Activated T-cell treated with anti-CD3 and anti-CD28 coated beads for 4 hours (primary cell): ENCODE data around the gene GRB10.

Experiments
- DNase-seq: peaks from one replicate; pipeline ENCODE4 v3.0.0-alpha.2; 2020

The GRB10 gene

DNA sequence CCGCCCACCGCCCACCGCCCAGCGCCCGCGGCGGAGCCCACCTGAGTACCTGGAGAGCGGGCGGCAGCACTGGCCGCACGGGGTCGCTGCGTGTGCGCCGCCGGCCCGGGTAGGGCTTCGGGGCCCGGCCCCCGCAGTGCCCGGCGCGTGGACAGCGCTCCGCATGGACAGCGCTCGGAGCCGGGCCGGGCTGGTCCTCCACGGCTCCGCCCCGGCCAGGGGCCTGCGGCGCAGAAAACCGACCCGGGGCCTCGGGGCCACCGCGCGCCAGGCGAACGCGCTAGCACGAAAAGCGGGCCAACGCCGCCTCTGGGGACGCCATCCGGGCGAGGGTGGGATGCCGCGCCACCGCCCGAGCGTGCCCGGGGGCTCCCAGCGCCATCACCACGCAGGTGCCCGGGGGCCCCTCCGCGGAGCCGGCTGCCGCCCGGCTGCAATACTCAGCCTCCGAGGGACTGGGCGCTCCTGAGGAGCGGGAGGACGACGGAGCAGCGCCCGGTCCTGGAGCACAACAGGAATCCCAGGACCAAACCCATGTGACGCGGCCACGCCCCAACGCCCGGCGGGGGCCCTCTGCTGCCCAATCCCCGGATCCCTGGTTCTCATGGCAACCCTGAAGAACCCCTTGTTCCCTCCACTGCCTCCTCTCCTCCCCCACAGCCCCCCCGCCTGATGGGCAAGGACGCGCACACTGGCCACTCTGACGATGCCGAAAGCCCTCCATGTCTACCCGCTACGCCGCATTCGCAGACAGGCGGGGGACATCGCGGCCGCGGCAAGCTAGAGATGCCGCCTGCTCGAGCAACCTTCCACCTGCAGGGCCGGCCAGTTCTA lies at the start of gene GRB10:
Gene GRB10, minus strand, starts transcription at position 522 of the 834 bp plus-strand sequence. CDS start 50,574 bp downstream, outside the sequence.
- DNase-seq: no peak

DNA sequence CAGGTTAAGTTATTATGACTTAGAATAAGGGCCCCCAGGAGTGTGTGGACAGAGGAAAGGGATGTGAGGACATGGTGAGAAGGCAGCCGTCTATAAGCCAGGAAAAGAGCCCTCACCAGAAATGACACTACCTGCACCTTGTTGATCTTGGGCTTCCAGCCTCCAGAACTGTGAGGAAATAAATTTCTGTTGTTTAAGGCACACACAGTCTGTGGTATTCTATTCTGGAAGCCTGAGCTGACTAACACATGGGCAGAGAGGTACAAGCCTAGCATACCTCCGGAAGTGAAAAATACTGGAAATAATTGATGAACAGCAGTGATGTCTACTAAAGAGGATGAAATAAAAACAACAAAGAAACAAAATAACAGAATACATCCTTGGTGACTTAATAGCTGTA lies 46.1 kb upstream of the GRB10 start:
- no peak for DNase-seq

DNA sequence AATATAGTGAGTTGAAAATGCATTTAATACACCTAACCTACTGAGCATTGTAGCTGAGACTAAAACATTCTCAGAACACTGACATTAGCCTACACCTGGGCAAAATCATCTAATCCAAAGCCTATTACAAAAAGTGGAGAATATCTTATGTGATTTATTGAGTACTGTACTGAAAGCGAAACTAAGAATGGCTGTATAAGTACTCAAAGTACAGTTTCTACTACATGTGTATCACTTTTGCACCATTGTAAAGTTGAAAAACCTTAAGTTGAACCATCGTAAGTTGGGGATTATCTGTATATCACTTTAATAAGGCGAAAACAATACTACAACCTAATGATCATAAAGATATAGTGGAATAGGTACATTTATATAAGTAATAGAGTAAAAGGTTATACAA lies 45.4 kb upstream of the GRB10 start:
- DNase-seq: no peak

DNA sequence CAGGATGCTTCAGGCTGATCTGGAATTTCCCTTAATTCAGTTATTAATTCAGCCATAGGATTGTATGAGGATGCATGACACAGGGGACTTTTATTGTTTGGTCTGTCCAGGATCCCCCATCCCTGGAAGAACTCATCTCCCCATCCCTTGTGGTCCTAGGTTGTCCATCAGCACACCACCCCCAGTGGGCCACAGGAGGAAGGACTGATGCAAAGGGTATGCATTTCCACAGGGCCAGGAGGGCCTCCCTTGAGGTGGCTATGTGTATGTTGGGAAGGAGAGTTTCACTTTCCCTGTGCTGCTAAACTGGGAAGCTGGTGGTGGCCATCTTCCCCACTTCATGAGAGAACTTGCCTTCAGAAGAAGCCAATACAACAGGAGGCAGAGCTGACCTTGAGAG lies 44.6 kb upstream of the GRB10 start:
- DNase-seq: no peak

DNA sequence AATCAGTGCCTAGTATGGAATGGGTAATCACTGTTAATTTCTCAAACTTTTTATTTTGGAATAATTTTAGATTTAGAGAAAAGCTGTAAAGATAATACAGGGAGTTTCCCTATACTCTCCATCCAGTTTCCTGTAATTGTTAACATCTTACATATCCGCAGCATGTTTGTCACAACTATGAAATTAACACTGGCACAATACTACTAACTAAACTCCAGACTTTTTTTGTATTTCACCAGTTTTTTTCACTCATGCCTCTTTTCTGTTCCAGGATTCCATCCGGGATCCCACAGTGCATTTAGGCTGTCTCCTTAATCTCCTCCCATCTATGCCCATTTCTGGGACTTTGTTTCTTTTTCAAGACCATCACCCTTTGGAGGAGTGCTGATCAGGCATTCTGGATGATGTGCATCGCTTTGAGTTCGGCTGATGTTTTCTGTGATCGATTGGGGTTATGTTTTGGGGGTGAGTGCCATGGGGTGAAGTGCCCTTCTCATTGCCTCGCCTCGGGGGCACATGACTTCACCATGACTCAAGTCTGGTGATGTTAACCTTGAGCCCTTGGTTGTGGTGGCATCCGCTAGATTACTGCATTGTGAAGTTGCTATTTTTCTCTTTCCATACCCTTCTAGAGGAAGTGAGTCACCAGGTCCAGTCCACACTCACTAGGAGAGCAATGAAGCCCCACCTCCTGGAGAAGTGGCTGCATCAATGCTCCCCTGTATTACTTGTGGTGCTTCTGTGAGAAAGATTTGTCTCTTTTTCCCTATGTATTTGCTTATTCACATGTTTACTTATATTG lies 43.9 kb upstream of the GRB10 start:
- no peak for DNase-seq

DNA sequence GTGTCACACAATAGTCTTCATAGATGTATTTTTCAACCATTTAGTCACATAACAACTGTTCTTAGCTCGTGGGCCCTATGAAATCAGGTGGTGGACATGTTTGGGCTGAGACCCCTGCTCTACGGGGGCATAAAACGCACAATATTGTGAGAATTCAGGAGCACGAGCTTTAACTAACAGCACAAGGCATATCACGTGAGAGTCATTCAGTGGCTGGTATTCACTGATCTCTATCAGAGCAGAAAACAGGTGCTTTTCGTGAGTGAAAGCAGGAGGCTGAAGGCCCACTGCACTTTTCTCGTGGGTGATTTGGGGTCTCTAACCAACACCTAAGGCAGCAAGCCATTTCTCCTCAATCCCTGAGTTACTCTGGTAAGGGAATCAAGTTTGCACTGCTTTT lies 42.8 kb upstream of the GRB10 start:
- no peak for DNase-seq

DNA sequence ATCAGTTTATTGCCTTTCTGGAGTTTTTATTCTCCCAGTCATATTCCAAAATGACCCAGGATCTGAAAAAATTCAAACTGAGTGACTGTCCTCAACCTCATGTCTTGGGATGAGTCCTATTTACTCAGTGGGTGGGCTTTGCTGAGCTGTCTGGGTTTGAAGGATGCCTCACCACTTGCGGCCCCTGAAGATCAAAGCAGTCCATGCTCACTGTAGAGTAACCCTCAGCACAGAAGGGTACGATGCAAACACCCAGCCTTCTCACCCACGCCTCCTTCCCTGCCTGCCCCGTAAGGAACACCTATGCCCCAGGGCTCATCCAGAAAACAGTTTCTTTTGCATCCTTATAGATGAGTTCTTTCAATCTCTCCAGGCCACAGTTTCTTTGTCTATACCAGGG lies 42.2 kb upstream of the GRB10 start:
- DNase-seq: no peak

DNA sequence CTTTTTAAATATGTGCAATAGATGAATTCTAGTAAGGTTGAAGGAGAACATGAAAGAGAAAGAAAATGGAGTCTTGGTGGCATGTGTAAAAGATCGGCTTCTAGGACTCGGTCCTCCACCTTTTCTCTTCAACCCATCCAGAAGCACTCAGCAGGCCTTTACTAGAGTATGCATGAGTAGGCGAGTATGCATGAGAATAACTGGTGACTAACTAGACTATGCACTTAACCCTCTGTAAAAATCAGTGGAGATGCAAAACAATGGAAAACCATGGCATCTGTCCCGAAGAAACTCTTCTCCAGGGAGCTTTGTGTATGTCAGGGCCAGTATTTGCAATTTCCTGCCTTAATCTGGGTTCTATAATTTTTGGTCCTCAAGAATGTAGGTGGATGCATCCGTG lies 40.0 kb upstream of the GRB10 start:
- DNase-seq: no peak

DNA sequence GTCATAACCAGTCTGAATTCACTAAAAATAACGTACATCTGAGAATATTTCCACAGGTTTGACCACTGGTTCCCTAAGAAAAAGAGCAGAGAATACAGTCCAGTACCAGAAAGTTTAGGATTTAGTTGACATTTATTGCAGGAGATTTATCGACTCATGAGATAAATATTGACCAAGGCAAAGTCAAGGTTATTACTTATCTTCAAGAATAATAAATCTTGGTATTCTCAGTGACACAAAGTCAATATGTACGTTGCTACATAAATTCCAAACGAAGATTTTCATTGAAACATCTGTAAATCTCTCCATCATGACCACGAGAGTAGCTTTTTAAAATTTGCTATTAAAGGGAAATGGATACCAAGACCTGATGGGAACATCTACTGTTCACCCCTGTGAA lies 39.4 kb upstream of the GRB10 start:
- no peak for DNase-seq

DNA sequence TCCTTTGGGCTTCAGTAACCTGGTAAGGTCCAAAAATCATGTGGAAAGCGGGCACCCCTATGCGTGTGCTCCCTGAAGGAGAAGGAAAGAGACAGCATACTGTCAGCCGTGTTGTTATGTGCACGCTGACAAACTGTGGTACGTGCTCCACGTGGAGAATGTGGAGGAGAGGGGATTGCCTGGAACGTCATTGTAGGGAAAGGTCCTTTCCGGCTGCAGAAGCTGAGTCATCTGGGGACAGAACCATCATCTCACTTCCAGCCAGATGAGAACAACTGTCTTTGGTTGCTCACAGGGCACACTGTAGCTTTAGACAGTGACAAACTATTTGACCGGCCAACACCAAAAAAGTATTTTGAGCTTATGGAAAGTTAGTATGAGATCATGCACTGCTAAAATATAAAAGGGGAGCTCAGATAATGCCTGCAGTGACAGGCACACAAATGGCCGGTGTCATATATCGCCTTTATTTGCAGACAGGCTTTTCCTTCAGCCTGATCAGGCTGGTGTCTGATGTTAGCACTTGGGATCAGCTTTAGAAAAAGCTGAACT lies 38.8 kb upstream of the GRB10 start:
- DNase-seq: no peak

DNA sequence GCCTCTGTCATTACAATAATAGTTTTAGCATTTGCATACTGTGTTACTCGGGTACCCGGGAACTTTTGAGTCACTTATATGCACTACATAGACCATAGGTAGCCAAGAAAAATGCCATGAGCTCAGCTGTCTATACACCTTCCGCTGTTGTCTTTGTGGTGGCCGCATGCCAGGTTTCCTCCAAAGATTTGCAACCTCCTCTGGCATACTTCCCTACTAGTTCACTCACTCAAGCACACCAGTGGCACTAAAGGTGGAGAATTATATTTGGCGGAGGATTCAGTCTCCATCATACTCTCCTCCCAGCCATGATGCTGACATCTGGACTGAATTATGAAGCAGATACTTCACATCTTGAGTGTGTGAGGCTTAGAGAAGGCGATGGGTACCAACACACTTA lies 35.6 kb upstream of the GRB10 start:
- DNase-seq: no peak

DNA sequence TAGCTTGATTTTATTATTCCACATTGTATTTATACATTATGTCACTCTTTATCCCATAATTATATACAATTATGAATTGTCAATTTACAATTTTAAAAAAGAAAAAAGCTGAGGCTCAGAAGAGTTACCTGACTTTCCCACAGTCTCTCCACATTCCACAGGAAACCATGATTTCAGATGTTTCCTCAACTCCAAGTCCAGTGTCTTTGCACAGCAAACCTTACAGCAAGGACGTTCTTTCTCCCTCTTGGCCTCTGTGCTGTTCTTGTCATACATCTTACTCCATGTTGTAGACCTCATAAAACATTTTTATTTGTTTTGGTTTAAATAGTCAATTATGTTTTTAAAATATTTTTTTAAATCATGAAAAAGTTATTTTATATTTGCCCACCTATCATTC lies 34.9 kb upstream of the GRB10 start:
- no peak for DNase-seq

DNA sequence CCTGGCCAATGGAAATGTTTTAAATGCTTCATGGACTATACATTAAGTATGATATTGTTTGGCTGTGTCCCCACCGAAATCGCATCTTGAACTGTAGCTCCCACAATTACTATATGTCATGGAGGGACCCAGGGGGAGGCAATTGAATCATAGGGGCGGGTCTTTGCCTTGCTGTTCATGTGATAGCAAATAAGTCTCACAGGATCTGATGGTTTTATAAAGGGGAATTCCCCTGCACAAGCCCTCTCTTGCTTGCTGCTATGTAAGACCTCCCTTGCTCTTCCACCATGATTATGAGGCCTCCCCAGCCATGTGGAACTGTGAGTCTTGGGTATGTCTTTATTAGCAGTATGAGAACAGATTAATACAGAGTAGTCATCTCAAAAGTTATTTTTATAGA lies 32.4 kb upstream of the GRB10 start:
- DNase-seq: no peak

DNA sequence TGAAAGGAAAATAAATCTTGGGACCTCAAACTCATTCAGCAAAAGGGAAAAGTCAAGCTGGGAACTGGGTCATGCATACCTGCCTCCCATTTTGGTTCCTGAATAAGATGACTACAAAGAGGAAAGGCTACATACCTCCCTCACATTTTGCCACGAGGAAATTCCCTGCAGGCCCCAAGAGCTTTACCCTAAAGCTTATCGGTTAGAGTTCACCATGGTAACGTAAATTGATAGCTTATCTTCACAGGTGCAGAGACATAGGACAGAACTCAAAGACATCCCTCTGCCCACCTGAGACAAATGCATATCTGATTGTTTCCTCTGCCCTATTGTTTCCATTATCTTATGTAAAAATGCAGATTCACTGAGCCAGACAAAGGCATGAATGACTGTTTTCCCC lies 31.5 kb upstream of the GRB10 start:
- DNase-seq: no peak

DNA sequence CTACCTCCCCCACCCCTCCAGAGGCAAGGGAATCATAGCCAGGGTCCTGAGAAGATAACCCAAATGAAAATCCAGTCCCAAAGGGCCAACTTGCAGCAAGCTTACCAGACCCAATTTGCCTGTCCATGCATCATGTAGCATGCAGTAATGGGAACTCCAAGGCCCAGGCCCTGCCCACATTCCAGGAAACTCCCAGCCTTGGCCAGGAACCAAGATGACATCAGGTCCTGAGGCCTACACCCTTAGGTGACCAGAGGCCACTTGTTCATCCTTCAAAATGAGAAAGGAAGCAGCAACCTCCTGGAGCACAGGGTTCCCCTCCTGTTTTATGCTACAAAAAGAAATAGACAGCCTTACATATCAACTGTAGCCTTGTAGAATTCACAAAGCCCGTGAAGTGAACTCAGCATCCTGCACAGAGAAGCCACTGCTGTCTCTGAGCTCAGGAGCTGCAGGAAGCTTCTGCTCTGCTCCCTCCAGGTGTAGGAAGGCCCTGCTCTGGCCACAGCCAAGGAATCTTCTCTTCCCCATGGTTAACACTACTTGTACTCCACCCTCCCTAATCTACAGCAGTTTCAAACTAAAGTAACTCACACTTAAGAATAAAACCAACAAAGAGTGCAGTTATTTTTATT lies 30.3 kb upstream of the GRB10 start:
- DNase-seq: no peak

DNA sequence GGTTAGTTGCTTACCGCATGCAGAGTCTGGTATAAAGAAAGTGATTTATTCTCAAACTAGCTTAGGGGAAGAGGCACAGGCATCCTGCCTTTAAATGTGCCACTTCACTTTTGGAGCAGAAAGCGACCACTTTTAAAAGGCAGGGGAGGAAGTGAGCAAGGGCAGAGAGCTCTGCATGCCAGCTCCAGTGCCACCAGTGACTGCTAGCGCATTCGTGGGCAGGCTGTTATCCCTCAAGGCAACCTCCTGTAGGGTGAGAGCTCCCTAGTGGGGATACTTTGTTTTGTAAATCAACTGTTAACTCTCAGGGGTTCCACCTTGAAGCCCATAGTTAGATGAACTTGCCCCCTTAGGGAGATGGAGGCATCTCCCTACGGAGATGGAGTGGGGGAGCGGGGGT lies 29.4 kb upstream of the GRB10 start:
- DNase-seq: no peak

DNA sequence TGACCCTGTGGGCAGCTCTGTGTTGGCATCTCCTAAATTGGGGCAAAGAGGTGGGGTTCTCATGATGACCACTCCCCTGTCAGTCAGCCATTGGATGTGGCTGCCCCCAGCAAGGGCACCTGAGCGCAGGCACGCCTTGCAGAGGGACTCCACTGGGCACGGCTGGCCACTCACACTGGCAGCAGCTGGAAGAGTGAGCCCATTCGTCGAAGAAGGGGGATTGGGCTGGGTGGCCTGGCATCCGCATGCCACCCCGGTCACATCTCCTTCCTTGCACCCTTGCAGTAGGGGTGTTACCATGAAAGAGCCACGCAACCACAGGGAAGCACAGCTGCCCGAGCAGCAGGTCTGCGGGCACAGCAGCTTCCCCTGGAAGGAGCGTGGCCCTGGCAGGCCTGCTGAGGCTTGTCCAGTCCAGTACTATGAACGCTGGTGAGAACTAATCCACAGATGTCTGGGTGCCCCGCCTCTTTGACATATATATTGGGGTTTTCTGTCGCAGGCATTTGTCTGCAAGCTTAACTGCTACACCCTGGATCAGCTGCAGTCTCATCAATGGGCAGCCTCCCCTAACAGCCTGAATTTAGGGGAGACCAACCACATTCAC lies 25.7 kb upstream of the GRB10 start:
- no peak for DNase-seq

DNA sequence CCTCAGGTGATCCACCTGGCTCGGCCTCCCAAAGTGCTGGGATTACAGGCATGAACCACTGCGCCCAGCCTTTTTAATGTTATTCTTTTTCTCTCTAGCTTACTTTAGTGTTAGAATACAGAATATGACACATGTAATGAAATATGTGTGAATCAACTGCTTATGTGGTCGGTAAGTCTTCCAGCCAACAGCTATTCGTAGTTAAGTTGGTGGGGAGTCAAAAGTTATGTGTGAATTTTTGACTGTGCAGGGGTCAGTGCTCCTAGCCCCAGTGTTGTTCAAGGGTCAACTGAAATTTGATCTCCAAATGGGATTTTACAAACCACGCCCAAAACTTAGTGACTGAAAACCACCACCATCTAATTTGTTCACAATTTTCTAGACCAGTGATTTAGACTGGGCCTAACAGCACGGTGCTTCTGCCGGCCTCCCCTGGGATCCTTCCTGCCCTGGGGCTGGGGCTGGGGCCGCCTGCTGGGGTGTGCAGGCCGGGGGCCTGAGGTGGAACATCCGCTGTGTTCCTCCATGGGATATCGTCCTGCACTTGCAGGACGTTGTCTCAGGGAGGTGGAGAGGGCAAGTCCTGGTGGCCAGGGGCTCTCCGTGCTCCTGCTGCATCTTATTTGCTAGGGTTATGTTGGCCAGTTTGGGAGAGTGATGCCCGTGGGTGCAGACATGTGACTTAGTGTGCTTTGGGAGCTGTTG lies 24.5 kb upstream of the GRB10 start:
- no peak for DNase-seq

DNA sequence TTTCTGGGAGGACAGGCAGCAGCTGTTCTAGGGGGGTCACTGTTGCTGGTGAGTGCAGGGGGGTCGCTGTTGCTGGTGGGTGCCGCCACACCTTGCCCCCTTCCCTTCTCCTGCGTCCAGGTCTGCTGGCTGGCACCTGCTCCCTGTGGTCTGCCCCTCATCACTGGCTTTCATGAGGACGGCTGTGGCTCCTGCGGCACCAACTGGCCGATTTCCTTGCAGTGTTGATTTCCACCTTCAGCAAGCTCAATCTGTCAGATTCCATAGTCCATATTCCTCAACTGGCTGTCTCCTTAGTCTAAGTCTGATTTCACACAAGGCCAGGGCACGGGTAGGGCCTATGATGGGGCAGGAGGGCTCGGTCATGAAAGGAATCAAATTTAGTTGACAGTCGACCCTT lies 23.4 kb upstream of the GRB10 start:
- DNase-seq: no peak

DNA sequence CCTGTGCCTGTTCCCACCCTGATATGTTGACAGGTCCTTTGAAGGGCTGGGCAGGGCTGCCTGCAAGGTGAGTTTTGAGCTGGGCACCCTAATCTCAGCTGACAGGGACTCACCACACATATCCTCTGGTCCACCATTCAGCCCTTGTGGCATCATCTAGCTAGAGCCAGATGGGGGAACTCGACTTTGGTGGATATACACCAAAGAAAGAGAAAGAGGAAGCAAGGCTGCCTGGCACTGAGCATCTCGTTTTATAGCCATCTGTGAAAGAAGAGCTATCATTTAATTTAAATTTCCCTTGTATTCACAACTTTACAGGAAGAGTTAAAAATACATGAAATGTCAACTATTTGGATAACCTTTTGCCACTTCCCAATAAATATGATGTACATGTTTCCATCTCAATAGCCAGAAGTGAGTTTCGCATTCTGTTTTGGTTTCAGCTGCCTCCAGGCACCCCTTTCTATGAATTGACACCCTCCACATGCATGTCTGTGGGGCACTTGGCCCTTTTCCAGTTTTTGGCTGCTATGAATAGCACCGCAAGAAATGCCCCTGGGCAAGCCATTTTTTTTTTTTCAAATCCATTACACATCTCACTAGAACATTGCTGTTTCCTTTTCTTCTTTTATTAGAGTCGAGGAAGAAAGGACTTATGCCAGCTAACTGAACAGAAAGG lies 22.9 kb upstream of the GRB10 start:
- no peak for DNase-seq

DNA sequence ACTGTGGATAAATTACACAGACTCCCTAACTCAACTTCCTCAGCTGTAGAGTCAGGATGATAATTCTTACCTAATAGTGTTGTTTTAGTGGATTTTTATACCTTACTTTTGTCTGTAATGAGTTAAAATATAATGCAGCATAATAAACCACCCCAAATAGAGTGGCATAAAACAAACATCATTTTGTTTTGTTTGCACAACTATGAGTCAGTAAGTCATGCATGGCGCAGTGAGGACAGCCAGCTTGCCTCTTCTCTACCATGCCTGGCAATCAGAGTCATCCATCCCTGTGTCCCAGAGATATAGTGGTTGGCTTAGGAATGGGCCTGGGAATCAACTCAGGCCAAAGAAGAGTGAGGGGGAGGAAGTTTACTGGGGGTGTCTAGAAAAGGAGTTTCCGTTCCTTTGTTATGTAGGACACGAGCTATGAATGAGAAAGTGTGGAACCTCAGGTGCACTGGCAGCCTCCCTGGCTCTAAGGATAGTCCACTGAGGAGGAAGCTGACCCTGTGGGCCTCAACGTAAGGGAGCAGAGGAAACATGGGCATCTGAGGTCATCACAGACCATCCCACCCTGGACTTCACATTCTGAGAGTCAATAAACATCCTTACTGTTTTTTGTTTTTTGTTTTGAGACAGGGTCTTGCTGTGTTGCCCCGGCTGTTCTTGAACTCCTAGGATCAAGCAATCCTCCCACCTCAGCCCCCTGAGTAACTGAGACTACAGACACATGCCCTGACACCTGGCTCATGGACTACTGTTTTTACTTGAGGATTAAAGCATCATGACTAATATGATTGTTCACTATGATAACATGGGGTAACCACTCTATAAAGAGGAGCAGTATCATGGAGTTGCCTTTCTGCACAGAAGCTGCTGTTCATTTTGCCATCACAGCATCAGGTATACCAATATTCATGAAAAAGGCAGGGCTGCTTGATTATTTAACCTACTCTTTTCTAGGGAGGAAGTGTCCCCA lies 21.0 kb upstream of the GRB10 start:
- DNase-seq: no peak
